ENCODE data around the gene EHMT1.

EHMT1 gene

GRCh38 chr9:137813167-137813566 is 194.4 kb downstream of the EHMT1 start:
- no peak for DNase-seq

- DNase-seq, result no peak
Observed at GRCh38 chr9:137813651-137814415, 195.0 kb downstream of the EHMT1 start.

- no peak for DNase-seq
Observed at GRCh38 chr9:137814436-137814835, 195.6 kb downstream of the EHMT1 start.

- no peak for DNase-seq
Observed at GRCh38 chr9:137814841-137815240, 196.0 kb downstream of the EHMT1 start.

DNA sequence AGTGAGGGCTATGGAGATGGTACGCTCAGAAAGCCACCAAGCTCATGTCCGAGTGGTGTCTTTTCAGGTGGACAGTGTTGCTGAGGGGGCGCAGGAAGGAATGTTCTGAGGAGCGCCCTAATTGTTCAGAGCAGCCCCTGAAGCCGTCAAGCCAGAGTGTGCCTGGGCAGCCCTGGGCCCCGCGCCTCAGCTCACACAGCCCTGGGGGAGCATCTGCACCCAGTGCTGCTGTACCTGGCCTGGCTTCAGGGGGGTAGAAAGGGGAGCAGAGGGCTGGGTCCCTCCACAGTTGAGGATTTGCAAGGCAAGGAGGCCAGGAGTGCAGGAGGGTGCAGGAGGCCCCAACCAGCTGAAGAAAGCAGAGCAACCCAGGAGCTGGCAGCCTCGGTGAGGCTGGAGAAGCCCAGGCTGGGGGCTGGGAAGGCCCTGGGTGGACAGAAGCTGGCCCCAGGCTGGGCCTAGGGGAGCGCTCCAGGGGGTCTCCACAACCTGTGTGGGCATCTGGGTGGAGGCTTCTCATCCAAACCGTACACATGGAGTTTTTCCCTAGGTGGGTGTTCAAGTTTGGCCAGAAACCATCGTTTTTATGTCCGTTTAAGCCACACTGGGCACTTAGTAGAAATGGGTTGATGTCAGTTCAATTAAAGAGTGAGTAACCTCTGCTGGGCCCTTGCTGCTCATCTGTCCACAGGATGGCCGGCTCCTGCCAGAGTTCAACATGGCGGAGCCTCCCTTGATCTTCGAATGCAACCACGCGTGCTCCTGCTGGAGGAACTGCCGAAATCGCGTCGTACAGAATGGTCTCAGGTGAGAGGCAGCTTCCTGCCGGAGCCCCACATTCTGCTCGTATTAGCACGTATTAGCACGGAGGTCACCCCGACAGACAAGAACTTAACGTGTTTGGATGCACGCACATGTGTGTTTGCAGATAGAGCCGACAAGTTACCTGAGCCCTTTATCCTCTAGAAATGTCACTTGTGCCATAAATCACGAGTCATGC is 196.8 kb downstream of the EHMT1 start:
- DNase-seq, result no peak

GRCh38 chr9:137816531-137817235 is 197.9 kb downstream of the EHMT1 start:
- DNase-seq, result no peak

DNA sequence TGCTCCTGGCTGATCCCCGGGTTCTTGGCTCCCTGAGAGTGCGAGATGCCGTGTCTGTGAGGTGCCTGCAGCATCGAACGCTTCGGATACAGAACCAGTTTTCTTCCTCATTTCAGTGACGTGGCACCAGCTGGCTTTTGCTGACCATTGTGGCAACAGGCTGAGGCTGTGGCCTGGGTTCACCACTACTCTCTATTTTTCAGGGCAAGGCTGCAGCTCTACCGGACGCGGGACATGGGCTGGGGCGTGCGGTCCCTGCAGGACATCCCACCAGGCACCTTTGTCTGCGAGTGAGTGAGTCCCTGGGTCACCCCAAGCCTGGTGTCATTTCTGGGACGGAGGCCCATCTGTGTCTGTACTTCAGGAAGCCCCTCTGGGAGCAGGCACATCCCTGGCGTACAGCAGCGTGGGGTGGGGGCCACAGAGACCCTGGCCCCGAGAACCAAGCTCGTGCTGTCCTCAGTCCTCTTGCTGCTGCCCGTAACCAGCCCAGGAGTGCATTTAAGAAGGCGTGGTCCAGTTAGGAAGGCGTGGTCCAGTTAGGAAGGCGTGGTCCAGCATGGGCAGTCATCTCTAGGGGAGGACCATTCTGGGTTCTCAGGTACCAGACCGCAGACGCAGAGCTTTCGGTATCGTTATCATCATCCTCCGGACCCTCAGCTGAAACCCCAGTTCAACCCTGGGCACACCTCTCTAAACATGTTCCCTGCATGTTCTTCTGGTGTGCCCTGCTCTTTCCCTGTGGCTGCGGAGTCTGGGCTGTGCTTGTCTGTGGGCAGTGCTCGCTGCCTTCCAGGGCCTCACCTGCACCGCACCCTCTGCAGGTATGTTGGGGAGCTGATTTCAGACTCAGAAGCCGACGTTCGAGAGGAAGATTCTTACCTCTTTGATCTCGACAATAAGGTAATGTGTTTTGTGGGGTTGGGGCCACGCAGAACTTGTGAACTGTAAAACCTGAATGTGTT is 198.7 kb downstream of the EHMT1 start:
- DNase-seq, result no peak

- DNase-seq, result no peak
Observed at GRCh38 chr9:137818286-137818685, 199.5 kb downstream of the EHMT1 start.

DNA sequence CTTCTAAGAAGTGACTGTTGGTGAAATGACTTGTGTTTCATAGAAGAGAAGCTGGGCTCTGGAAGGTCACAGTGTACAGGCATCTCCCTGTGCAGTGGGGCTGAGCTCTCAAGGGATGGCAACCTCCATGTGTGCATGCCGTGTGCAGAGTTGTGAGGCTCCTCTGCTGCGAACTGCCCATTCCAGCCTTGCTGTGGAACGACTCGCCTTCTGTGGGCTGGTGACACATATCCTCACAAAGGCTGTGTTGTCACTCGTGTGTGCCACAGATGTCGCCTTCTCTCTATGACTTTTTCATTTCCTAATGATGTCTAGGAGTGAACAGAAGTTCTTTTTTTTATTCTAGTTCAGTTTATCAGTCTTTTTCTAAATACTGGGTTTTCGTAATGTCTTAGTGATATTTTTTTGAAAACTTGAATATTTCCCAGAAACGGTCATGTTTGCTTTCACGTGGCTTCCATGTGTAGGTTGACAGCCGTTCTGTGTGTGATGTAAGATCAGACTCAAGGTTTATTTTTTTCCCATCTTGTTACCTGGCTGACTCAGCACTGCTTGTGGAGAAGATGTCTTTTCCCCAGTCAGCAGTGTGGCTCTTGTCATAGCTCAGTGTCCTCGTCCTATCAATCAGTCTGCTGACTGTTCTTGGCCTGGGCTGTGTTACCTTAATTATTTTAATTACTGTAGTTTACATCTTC is 201.5 kb downstream of the EHMT1 start:
- DNase-seq, result no peak

GRCh38 chr9:137823986-137824771 is 205.4 kb downstream of the EHMT1 start:
- DNase-seq, result no peak

GRCh38 chr9:137825324-137825989 is 206.7 kb downstream of the EHMT1 start:
- DNase-seq, result no peak

DNA sequence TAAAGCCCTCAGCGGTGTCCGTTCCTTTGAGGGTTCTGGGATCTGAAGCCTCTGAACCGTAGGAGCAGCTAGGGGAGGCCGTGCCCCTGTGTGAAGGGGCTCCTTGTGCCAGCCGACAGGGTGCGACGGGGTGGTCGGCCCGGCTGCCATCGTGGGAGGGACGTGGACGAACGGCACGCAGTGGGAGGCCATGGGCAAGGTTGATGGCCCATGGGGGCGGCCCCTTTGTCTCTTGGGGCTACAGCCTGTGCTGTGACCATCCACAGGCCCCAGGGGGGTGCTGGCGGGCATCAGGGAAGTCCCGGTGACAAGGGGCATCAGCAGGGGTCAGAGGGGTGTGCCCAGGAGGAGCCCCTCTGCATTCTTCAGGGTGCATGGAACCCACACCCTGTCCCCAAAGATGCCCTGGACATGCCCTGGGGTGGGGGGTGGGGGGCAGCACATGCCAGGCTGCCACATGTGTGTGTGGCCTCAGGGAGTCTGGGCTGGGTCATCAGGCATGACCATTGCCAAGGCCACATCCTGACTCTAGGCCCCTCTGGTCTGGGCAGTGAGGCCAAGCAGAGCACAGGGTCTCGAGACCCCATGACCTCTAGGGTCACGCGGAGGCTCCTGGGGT is 209.2 kb downstream of the EHMT1 start:
- no peak for DNase-seq

DNA sequence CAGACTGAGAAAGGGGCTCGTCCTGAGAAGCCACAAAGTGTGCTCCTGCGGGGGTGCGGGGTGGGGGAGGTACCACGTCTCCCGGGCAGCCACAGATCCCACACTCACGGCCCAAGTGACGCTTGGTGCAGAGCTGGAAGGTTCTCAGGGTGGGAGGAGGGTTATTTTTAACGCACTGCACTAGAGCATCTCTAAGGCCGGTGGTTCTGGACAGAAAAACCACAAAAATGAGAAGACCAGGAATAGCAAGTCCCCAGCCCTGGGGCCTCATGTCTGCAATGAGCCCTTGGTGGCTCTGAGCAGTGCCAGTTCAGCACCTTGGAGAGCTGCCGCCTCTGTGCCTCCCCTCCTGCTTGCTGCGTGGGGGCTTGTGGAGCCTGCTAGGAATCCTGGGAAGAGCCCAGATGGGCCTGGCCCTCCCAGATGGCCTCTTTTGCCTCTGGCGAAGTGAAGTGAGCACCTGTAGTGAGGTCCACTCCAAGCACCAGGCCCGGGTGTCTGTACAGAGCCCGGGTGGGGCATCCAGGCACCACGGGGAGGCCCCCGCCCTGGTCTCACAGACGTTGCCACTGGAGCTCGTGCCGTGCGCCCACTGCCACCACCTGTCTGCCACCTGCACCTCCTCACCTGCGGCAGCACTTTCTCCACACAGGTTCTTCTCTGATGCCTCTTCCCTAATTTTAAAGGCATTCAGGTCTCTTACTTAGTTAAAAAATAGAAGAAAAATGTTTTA is 209.9 kb downstream of the EHMT1 start:
- no peak for DNase-seq

DNA sequence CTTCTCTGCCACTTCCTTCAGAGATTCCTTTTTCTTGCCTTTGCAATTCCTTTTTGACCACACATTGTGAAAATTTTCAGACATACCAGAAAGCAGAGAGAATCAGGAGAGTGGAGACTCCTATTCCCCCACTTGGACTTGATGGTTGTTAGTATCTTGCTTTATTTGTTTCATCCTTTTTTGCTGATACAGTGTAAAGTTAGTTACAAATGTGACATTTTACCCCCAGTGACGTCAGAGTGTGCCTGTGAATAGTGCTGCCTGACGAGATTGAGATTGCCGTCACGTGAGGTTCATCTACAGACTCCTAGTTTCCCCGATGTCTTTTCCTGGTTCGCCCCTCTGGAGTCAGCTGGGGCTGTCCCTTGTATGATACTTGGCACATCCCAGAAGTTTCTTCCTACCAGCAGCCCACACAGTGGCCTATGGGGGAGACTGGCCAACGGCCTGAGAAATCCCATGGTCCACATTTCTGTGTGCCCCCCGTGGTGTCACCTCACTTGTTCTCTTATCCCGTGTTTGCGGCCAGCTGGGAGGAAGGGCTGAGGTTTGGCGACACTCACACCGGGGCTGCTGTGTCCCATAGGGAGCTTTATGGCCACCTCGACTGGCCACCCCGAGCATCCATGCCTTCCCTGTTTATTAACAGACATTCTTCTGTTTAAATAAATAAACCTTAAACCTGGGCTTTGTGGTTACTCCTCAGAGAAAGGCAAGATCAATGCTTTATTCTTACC is 210.6 kb downstream of the EHMT1 start:
- no peak for DNase-seq

DNA sequence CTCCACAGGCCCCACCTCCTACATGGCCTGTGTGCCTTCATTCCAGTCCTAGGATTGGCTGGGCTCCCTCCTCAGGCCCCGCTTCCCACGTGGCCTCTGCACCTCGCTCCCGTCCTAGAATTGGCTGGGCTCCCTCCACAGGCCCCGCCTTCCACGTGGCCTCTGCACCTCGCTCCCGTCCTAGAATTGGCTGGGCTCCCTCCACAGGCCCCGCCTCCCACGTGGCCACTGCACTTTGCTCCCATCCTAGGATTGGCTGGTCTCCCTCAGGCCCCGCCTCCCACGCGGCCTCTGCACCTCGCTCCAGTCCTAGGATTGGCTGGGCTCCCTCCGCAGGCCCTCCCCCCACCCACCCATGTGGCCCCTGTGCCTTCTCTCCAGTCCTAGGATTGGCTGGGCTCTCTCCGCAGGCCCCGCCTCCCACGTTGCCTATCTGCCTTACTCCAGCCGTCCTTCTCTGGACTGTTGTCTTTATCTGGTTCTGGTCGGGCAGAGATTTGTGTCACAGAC is 213.4 kb downstream of the EHMT1 start:
- no peak for DNase-seq

DNA sequence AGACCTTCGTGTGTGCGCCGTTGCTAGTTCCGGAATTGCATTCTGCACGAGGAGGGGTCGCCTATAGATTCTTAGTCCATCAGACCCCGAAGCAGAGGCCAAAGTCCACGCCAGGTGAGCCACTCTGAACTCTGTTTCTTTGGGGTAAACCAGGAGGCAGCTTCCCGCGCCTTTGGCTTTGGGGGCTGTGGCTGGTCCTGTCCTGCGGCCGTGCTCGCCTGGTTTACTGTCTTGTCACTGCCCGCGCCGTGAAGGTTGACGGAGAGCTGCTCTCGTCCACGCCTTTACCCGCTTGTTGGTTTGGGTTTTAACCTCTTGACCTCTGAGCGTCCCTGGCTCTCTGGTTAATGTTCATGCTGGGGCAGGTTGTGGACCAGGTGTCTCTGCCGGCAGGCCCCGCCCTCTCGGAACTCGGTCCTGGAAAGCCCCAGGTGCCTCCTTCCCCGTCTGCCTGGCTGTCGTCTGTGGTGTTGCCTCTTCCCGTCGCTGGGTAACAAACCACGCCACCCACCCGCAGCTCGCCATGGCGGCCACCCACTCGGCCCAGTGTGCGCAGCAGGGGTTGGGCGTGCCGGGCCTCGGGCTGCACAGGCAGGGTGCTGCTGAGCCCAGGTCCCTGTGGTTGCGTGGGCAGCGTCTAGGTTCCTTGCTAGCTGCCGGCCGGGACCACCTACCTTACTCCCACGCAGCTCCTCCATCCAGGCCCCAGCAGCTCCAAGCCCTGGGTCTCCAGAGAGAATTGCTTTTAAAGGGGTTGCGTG is 214.2 kb downstream of the EHMT1 start:
- DNase-seq, result no peak
